OCI-LY1 (cell line): Measurements from ENCODE around the gene NME3.

Source experiments
- H2AFZ ChIP-seq: fragments of 200-600 bp; sonication (generic), shearing (Covaris generic); 2 replicates; pipeline ENCODE4 v1.6.0; 2014; ENCODE audit warnings: antibody characterized with exemption, mild to moderate bottlenecking, low read length
- H3F3A ChIP-seq: fragments of 200-600 bp; sonication (generic), shearing (Covaris generic); 2 replicates; pipeline ENCODE4 v1.6.0; 2014; ENCODE audit warnings: mild to moderate bottlenecking, antibody characterized with exemption, low read length, moderate library complexity; ENCODE audit not compliant: insufficient read depth
- H3K27ac ChIP-seq: fragments of 200-600 bp; sonication (generic); 2 replicates; pipeline ENCODE4 v1.5.1; 2014; ENCODE audit warnings: low read length, mixed run types, mild to moderate bottlenecking, low read depth; ENCODE audit not compliant: poor library complexity, severe bottlenecking
- H3K27me3 ChIP-seq: fragments of 200-600 bp; sonication (generic); 2 replicates; pipeline ENCODE4 v1.6.0; 2014; ENCODE audit warnings: antibody characterized with exemption, mild to moderate bottlenecking, low read length, moderate library complexity; ENCODE audit not compliant: insufficient read depth
- H3K36me3 ChIP-seq: fragments of 200-600 bp; sonication (generic); 2 replicates; pipeline ENCODE4 v1.6.1; 2014; ENCODE audit warnings: mild to moderate bottlenecking, antibody characterized with exemption, low read length, moderate library complexity, mixed read lengths; ENCODE audit not compliant: insufficient read depth
- H3K4me1 ChIP-seq: fragments of 200-600 bp; sonication (generic); 2 replicates; pipeline ENCODE4 v1.5.1; 2014; ENCODE audit warnings: mild to moderate bottlenecking, low read length, moderate library complexity; ENCODE audit not compliant: insufficient read depth, severe bottlenecking
- H3K4me2 ChIP-seq: fragments of 200-600 bp; sonication (generic), shearing (Covaris generic); 2 replicates; pipeline ENCODE4 v1.6.1; 2014; ENCODE audit warnings: low read length
- H3K4me3 ChIP-seq: fragments of 200-600 bp; sonication (generic); 2 replicates; pipeline ENCODE4 v1.5.1; 2014; ENCODE audit warnings: low read length, low read depth, mild to moderate bottlenecking, mixed read lengths; ENCODE audit not compliant: poor library complexity, severe bottlenecking
- H3K79me2 ChIP-seq: fragments of 200-600 bp; shearing (Covaris generic); 2 replicates; pipeline ENCODE4 v1.6.1; 2016; ENCODE audit warnings: mixed run types, low read length, mixed read lengths; ENCODE audit not compliant: insufficient read depth
- H3K9ac ChIP-seq: fragments of 200-600 bp; sonication (generic), shearing (Covaris generic); 2 replicates; pipeline ENCODE4 v1.6.1; 2014; ENCODE audit warnings: mild to moderate bottlenecking, low read length, mixed read lengths
- H3K9me2 ChIP-seq: fragments of 200-600 bp; sonication (generic), shearing (Covaris generic); 2 replicates; pipeline ENCODE4 v1.6.1; 2014; ENCODE audit warnings: low read depth, mild to moderate bottlenecking, low read length, mixed read lengths
- H3K9me3 ChIP-seq: fragments of 200-600 bp; shearing (Covaris generic); 2 replicates; pipeline ENCODE4 v1.6.1; 2014; ENCODE audit warnings: low read length, mixed read lengths
- H4K20me1 ChIP-seq: fragments of 200-600 bp; sonication (generic), shearing (Covaris generic); 2 replicates; pipeline ENCODE4 v1.6.0; 2016; ENCODE audit warnings: mild to moderate bottlenecking, low read length; ENCODE audit not compliant: insufficient read depth
- EZH2 ChIP-seq: fragments of 200-600 bp; sonication (generic), shearing (Covaris generic); IDR thresholded peaks from 2 replicates; pipeline ENCODE4 v1.8.0; 2017; ENCODE audit warnings: borderline replicate concordance, mixed run types, mild to moderate bottlenecking, antibody characterized with exemption, low read length, moderate library complexity, mixed read lengths
- TF ChIP-seq, protein P1 (sequence below): fragments of 200-600 bp; sonication (generic), shearing (Covaris generic); IDR thresholded peaks from 2 replicates; pipeline ENCODE4 v1.5.1; 2017; ENCODE audit warnings: mild to moderate bottlenecking, antibody characterized with exemption, low read length, moderate library complexity, mixed read lengths

The NME3 gene

DNA sequence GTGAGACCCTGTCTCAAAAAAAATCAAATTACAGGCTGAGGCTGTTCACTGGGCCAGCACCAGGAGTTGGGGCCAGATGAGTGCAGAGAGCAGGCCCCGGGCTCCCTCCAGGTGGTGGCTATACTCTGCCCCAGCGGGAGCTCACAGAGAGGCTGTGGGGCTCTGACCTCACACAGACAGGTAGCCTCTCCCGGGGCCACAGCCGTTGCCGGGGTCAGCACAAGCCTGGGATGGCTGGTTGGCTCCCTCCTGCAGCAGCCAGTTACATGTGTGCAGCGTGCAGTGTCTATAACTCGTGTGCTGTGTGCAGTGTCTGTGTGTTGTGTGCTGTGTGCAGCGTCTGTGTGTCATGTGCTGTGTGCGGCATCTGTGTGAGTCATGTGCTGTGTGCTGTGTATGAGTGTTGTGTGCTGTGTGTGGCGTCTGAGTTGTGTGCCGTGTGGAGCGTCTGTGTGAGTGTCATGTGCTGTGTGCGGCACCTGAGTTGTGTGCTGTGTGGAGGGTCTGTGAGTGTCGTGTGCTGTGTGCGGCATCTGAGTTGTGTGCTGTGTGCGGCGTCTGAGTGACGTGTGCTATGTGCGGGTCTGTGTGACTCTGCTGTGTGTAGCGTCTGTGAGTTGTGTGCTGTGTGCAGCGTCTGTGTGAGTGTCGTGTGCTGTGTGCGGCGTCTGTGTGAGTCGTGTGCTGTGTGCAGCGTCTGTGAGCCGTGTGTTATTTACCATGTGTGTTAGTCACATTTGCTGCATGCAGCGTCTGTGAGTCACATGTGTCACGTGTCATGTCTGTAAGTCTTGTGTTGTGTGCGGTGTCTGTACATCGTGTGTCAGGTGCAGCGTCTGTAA, 44.5 kb downstream of the NME3 start:
- peaks cover 4% of the 10 kb centered on the region; the same call in 1 of the 2 replicates for H3K79me2 ChIP-seq
- no peak overlapping the region for H3K9ac ChIP-seq
- H3F3A ChIP-seq = 0 out of 2 replicates have a peak, but pooled peaks cover 2% of the 10 kb centered on the region
- no peaks in the 10 kb centered on the region for H4K20me1 ChIP-seq
- no peak overlapping the region for H3K4me3 ChIP-seq
- peaks cover 63% of the 10 kb centered on the region for H3K36me3 ChIP-seq
- no peaks in the 10 kb centered on the region for H3K9me2 ChIP-seq
- no peaks in the 10 kb centered on the region for H3K27me3 ChIP-seq
- H3K4me1 ChIP-seq = peaks cover 15% of the 10 kb centered on the region
- H3K27ac ChIP-seq = no peak overlapping the region
- TF ChIP-seq EZH2 = no peak
- TF ChIP-seq, protein P1, sequence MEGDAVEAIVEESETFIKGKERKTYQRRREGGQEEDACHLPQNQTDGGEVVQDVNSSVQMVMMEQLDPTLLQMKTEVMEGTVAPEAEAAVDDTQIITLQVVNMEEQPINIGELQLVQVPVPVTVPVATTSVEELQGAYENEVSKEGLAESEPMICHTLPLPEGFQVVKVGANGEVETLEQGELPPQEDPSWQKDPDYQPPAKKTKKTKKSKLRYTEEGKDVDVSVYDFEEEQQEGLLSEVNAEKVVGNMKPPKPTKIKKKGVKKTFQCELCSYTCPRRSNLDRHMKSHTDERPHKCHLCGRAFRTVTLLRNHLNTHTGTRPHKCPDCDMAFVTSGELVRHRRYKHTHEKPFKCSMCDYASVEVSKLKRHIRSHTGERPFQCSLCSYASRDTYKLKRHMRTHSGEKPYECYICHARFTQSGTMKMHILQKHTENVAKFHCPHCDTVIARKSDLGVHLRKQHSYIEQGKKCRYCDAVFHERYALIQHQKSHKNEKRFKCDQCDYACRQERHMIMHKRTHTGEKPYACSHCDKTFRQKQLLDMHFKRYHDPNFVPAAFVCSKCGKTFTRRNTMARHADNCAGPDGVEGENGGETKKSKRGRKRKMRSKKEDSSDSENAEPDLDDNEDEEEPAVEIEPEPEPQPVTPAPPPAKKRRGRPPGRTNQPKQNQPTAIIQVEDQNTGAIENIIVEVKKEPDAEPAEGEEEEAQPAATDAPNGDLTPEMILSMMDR = no peak
- no peaks in the 10 kb centered on the region for H3K9me3 ChIP-seq
- H3K4me2 ChIP-seq = no peak overlapping the region
- H2AFZ ChIP-seq = no peak overlapping the region

DNA sequence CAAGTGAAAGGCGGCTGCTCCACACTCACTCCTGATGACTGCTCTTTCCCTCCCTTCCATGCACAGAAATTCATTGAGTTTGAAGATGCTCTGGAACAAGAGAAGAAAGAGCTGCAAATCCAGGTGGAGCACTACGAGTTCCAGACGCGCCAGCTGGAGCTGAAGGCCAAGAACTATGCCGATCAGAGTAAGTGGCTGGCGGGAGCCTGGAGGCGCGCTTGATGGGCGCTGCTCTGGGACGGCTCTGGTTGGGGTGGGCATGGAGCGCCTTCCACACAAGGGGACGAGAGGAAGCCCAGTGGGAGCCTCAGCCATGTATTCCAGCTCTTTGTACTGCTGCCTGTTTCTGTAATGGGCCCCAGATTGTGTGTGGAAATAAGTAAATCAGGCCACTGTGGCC, 46.9 kb downstream of the NME3 start:
- H3F3A ChIP-seq = 0 out of 2 replicates have a peak, but pooled peaks cover 2% of the 10 kb centered on the region
- no peak overlapping the region for H2AFZ ChIP-seq
- H3K79me2 ChIP-seq = peaks cover 4% of the 10 kb centered on the region; the same call in 1 of the 2 replicates
- H3K9ac ChIP-seq = no peak overlapping the region
- H3K4me1 ChIP-seq = peaks cover 29% of the 10 kb centered on the region
- no peaks in the 10 kb centered on the region for H4K20me1 ChIP-seq
- H3K27me3 ChIP-seq = no peaks in the 10 kb centered on the region
- peaks cover 48% of the 10 kb centered on the region for H3K36me3 ChIP-seq
- H3K9me2 ChIP-seq = no peaks in the 10 kb centered on the region
- TF ChIP-seq, protein P1 = no peak
- TF ChIP-seq EZH2 = no peak
- no peak overlapping the region for H3K4me2 ChIP-seq
- H3K9me3 ChIP-seq = no peaks in the 10 kb centered on the region
- H3K4me3 ChIP-seq = no peak overlapping the region
- H3K27ac ChIP-seq = no peak overlapping the region

DNA sequence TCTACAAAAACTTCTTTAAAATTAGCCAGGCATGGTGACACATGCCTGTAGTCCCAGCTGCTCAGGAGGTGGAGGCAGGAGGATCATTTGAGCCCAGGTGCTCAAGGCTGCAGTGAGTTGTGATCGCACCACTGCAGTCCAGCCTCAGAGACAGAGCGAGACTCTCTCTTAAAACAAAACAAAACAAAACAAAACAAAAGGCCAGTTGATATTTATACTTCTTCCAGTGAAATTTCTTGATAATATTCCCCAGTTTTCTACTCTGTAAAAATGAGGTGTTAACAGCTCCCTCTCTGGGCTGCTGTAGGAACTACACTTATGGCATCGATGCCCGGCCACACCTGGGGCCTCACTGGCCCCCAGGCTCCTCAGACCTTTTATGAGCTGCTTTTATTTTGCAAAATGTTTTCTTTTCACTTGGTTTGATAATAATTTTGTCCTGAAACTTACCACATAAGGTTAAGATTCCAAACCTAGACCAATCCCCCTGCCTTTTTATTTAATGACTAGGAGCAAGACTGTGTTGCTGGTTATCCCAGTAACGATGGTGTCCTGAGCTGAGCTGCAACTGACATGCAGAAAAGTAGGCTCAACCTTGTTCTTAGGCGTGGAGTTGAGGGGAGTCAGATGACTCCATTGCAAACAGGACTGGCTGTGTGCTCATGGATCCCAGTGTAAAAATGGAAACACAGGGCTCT, 47.7 kb downstream of the NME3 start:
- Histone ChIP-seq H3K9ac (no peak overlapping the region), H3K9me2 (no peaks in the 10 kb centered on the region), H3K79me2 (peaks cover 4% of the 10 kb centered on the region; the same call in 1 of the 2 replicates), H4K20me1 (no peaks in the 10 kb centered on the region), H3K36me3 (peaks cover 39% of the 10 kb centered on the region), H3F3A (0 out of 2 replicates have a peak, but pooled peaks cover 2% of the 10 kb centered on the region), H3K27ac (peak overlapping the region; percentile 74), H2AFZ (no peak overlapping the region), H3K4me1 (peaks cover 38% of the 10 kb centered on the region), H3K27me3 (no peaks in the 10 kb centered on the region), H3K9me3 (no peaks in the 10 kb centered on the region), H3K4me2 (no peak overlapping the region), H3K4me3 (no peak overlapping the region)
- TF ChIP-seq EZH2 = no peak
- TF ChIP-seq, protein P1 = peak; percentile 82
